ENCODE results near the gene JAK3.

DNA sequence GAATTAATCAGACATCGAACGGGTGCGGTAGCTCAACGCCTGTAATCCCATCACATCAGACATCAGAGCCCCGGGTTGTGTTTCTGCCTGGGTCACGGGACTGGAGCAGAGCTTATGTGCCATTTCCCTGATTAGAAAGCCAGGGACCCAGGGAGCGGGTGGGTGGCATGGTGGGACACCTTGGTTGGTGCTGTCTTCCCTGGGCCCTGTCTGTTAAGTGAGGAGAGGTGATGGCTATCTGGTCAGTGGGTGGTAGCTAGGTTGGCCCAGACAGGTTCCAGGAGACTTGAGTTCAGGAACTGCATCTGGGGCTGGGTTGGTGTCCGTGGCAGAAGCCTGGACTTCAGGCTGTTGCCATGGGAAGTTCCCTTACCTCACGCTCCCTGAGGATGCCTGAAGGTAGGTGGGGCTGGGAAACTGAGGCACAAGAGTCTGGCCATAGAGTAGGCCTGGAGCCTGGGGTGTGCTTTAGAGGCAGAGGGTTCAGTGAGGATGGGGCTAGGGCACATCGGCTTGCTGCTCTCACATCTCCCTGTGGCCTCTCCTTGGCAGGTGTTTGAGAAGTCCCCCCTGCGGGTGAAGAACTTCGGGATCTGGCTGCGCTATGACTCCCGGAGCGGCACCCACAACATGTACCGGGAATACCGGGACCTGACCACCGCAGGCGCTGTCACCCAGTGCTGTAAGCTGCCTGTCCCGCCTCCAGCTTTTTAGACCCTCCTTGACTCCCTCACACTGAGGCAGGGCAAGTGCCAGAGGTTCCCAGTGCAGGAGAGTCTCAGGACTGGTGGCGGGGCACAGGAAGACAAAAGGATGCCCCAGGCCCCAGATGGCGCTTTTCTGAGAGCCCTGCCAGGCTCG, 14.0 kb upstream of the JAK3 start:
- TF ChIP-seq POLR2A (IDR thresholded peaks at IDR 0.05) (no peak), EP300 (IDR thresholded peaks at IDR 0.05; ENCODE audit: low read depth) (no peak), POLR2AphosphoS5 (IDR thresholded peaks at IDR 0.05) (no peak)
- TF ChIP-seq, protein P1, sequence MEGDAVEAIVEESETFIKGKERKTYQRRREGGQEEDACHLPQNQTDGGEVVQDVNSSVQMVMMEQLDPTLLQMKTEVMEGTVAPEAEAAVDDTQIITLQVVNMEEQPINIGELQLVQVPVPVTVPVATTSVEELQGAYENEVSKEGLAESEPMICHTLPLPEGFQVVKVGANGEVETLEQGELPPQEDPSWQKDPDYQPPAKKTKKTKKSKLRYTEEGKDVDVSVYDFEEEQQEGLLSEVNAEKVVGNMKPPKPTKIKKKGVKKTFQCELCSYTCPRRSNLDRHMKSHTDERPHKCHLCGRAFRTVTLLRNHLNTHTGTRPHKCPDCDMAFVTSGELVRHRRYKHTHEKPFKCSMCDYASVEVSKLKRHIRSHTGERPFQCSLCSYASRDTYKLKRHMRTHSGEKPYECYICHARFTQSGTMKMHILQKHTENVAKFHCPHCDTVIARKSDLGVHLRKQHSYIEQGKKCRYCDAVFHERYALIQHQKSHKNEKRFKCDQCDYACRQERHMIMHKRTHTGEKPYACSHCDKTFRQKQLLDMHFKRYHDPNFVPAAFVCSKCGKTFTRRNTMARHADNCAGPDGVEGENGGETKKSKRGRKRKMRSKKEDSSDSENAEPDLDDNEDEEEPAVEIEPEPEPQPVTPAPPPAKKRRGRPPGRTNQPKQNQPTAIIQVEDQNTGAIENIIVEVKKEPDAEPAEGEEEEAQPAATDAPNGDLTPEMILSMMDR (IDR thresholded peaks at IDR 0.05) = no peak
